Superior temporal gyrus (tissue), 1 donor: Measurements from ENCODE around the gene CABCOCO1.

Experiments used
- DNase-seq: peaks from one replicate; pipeline ENCODE4 v3.0.0-alpha.2; 2016; ENCODE audit errors: extremely low spot score

The CABCOCO1 gene

GRCh38 chr10:61784354-61785133, 121.8 kb downstream of the CABCOCO1 start:
- no peak for DNase-seq

GRCh38 chr10:61785473-61786105, 122.9 kb downstream of the CABCOCO1 start:
- no peak for DNase-seq

GRCh38 chr10:61786728-61787127, 124.0 kb downstream of the CABCOCO1 start:
- no peak for DNase-seq

- DNase-seq: no peak
Measured at GRCh38 chr10:61787170-61787569, 124.4 kb downstream of the CABCOCO1 start.

- DNase-seq: no peak
Measured at GRCh38 chr10:61789031-61789430, 126.3 kb downstream of the CABCOCO1 start.

- no peak for DNase-seq
Measured at GRCh38 chr10:61791216-61791615, 128.5 kb downstream of the CABCOCO1 start.

GRCh38 chr10:61792097-61792716, 129.5 kb downstream of the CABCOCO1 start:
- no peak for DNase-seq

GRCh38 chr10:61792921-61793320, 130.2 kb downstream of the CABCOCO1 start:
- DNase-seq: no peak

GRCh38 chr10:61793760-61794703, 131.3 kb downstream of the CABCOCO1 start:
- peak; percentile 24 for DNase-seq

GRCh38 chr10:61795147-61795546, 132.4 kb downstream of the CABCOCO1 start:
- no peak for DNase-seq

- no peak for DNase-seq
Measured at GRCh38 chr10:61795551-61795950, 132.8 kb downstream of the CABCOCO1 start.

- no peak for DNase-seq
Measured at GRCh38 chr10:61796785-61797184, 134.1 kb downstream of the CABCOCO1 start.

GRCh38 chr10:61797304-61798153, 134.8 kb downstream of the CABCOCO1 start:
- no peak for DNase-seq

- DNase-seq: no peak
Measured at GRCh38 chr10:61798713-61799112, 136.0 kb downstream of the CABCOCO1 start.

GRCh38 chr10:61801484-61801883, 138.8 kb downstream of the CABCOCO1 start:
- DNase-seq: no peak

GRCh38 chr10:61803269-61803668, 140.5 kb downstream of the CABCOCO1 start:
- DNase-seq: no peak

- DNase-seq: no peak
Measured at GRCh38 chr10:61804414-61804813, 141.7 kb downstream of the CABCOCO1 start.

- no peak for DNase-seq
Measured at GRCh38 chr10:61805091-61805490, 142.4 kb downstream of the CABCOCO1 start.

- no peak for DNase-seq
Measured at GRCh38 chr10:61810263-61810662, 147.5 kb downstream of the CABCOCO1 start.

GRCh38 chr10:61812052-61812721, 149.5 kb downstream of the CABCOCO1 start:
- no peak for DNase-seq
